C4-2B (cell line): ENCODE results near the gene MED13L.

Experiments
- H3K27ac ChIP-seq: fragments of 450-650 bp; 2 replicates; pipeline ENCODE4 v1.5.1; 2017
- CTCF ChIP-seq: fragments of 450-650 bp; conservative IDR thresholded peaks from 2 replicates; pipeline ENCODE4 v1.5.1; 2017; ENCODE audit warnings: mild to moderate bottlenecking
- ZFX ChIP-seq: fragments of 450-650 bp; IDR thresholded peaks from 2 replicates; pipeline ENCODE4 v1.6.1; 2017

Gene MED13L

GRCh38 chr12:116277467-116278278 is at the start of gene MED13L:
TSS of gene MED13L (minus strand) at chr12:116277693. CDS start at chr12:116277131, 562 bp downstream.
- TF ChIP-seq ZFX (peak; percentile 19; the same call in 1 of the 2 replicates), CTCF (peak; percentile 67)
- peak within 1 kb of the TSS; percentile 73 for H3K27ac ChIP-seq

DNA sequence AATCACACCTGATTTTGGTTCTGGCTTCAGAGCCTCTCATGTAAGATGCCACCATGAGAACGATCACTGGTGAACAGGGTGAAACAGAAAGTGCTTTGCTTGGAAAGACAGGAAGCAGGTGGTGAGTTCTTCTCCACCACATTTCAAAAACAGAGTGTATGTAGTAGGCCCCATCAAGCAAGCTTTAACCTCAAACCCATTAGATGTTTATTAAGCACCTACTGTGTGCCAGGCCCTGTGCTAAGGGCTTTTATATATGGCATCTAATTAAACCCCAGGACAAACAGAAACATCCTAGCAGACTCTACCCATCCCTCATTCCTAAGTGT is 47.8 kb upstream of the MED13L start:
- H3K27ac ChIP-seq: no peak overlapping the region
- TF ChIP-seq ZFX: no peak
- no peak for TF ChIP-seq CTCF

- no peak overlapping the region for H3K27ac ChIP-seq
- no peak for TF ChIP-seq ZFX
- no peak for TF ChIP-seq CTCF
Observed at GRCh38 chr12:116324654-116325335, 47.3 kb upstream of the MED13L start.

DNA sequence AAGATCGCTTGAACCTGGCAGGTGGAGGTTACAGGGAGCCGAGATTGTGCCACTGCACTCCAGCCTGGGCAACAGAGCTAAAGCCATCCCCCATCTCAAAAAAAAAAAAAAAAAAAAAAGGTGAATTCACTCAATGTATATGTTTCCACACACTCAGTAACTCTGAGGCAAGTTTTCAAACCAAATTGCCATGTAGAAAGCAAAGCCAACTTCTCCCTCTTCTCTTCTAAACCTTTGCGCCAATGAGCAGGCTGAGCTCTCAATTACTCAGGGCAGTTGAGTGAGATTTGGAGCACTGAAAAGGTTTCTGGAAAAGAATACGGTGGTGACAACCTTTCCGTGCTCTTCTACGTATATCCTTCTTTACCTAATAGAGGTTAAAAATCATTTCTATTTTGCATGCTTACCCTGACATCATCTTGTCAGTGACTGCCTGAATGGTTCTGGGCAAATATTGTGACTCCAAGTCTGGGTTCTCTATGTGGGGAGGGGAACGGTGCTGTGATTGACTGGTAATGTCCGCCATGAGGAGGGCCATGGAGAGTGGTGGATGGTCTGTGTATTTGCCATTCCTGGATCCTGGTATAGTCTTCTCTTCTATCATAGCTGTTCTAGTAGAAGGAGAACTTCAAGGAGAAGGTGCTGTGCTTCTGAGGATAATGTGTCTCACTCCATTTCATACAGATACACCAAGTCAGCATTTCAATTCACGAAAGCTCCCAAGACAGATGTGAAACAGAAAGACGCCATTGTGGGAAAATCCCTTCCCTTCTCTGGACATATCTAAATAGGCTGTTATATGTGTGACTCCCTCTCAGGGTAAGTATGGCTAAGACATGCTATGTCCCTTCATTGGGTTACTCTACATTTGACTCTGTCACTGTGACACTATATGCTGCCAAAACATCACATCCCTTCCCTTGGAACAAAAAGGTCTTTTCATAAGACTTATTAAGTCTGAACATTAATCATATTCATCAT is 46.2 kb upstream of the MED13L start:
- H3K27ac ChIP-seq: no peak overlapping the region
- TF ChIP-seq ZFX: no peak
- no peak for TF ChIP-seq CTCF

DNA sequence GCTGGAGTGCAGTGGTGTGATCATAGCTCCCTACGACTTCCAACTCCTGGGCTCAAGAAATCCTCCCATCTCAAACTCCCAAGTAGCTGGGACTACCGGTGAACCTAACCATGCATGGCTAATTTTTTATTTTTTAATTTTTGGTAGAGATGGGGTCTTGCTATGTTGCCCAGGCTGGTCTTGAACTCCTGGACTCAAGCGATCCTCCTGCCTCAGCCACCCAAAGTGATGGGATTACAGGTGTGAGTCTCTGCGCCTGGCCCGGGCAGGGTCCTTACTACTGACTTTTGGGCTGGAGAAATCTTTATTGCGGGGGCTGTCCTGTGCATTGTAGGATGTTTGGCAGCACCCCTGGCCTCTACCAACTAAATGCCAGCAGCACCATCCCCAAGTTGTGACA is 44.4 kb upstream of the MED13L start:
- H3K27ac ChIP-seq: no peak overlapping the region
- no peak for TF ChIP-seq ZFX
- no peak for TF ChIP-seq CTCF

GRCh38 chr12:116320791-116321217 is 43.3 kb upstream of the MED13L start:
- H3K27ac ChIP-seq: no peak overlapping the region

More at GRCh38 chr12:116320791-116321217, 43.3 kb upstream of the MED13L start:
- TF ChIP-seq CTCF: no peak
- no peak for TF ChIP-seq ZFX
